Measurements from ENCODE around the gene DRG2. TPM values are rescaled to one million over a fixed set of nuclear protein-coding genes. Genes with fewer than 3 reads are reported as not detected.

The DRG2 gene
- total and polyA plus RNA-seq, 2 of the 13 experiments (the other 11 are each of a cell fraction or from before 2014, with no cell fraction given) = 20.1 to 26.6 TPM

GRCh38 chr17:18144261-18144660, 56.5 kb downstream of the DRG2 start:
- TF ChIP-seq ZNF543 (CRISPR knock-in tag; IDR thresholded peaks at IDR 0.05) = no peak
- TF ChIP-seq FOXO4 (CRISPR knock-in tag; conservative IDR thresholded peaks at IDR 0.05) = no peak
- Histone ChIP-seq H3K4me3 (replicated peaks in 1 of 3; ENCODE audit: insufficient read depth in 1 of 3, low read depth in 2 of 3, low read length in 3 of 3) (no peak overlapping the region), H3K79me2 (ENCODE audit: insufficient read depth, low read length) (no peaks in the 10 kb centered on the region), H3K27ac (ENCODE audit: extremely low read length, insufficient read depth, low read length) (no peak overlapping the region), H3K4me1 (ENCODE audit: insufficient read depth, low read length) (peaks cover 20% of the 10 kb centered on the region), H3K4me2 (ENCODE audit: low read depth, low read length) (no peak overlapping the region), H4K20me1 (ENCODE audit: insufficient read depth, low read length) (no peaks in the 10 kb centered on the region; the same call in 1 of the 2 replicates), H3K27me3 (ENCODE audit: control insufficient read depth in 1 of 2, insufficient read depth in 2 of 2, low read length in 2 of 2) (peaks cover 2 to 6% of the 10 kb centered on the region in 2 experiments; a peak in 3 of 5 replicates), H3K9me3 (ENCODE audit: low read length) (no peaks in the 10 kb centered on the region), H3K36me3 (replicated peaks in 1 of 2; ENCODE audit: control insufficient read depth in 1 of 2, insufficient read depth in 2 of 2, low read length in 2 of 2) (no peaks in the 10 kb centered on the region), H2AFZ (ENCODE audit: low read length) (no peak overlapping the region), H3K9ac (ENCODE audit: insufficient read depth, low read depth, low read length) (no peak overlapping the region)
- intact Hi-C loops (cut with micrococcal nuclease; ENCODE audit: unreplicated experiment) (no loop called here), in situ Hi-C loops (cut with HindIII; ENCODE audit: extremely low pct_ligation_motif_present, low pct_unique_long_range_greater_than_20kb) (no loop called here)
- WGBS (ENCODE audit: low lambda C conversion rate) = 30% methylated on average over 2 of the region's 4 CpGs
- FAIRE-seq = no peak
- no peak for ATAC-seq
- no TSS peak for BruUV-seq (replicated peaks)
- DNase-seq (ENCODE audit: low spot score) = no peak
- ChIA-PET POLR2A (no interaction called here), CTCF (ENCODE audit: low intra/inter-chr PET ratio, low total read pairs) (no interaction called here)

DNA sequence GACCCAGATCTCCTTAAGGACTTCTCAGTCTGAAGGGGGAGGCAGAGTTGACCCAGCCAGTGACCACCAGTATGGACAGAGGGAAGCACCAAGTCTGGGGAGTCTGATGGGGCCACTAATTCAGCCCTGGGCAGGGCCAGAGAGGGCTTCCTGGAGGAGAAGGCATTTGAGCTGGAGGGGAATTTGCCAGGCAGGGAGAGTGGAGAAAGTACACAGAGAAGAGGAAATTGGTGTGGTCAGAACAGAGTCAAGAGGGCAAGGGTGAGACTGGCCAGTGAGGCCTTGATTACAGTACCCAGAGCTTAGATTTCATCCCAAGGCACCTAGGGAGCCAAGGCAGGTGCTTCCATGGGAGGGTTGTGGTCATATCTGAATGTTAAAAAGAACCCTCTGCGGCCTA, 57.1 kb downstream of the DRG2 start:
- H3K27ac ChIP-seq (ENCODE audit: extremely low read length, insufficient read depth, low read length) = no peak overlapping the region
- no peak overlapping the region for H3K4me2 ChIP-seq (ENCODE audit: low read depth, low read length)
- no peaks in the 10 kb centered on the region; the same call in 1 of the 2 replicates for H4K20me1 ChIP-seq (ENCODE audit: insufficient read depth, low read length)
- no peak overlapping the region for H3K9ac ChIP-seq (ENCODE audit: insufficient read depth, low read depth, low read length)
- no TSS peak for BruUV-seq (replicated peaks)
- no peak overlapping the region for H2AFZ ChIP-seq (ENCODE audit: low read length)
- no peak for ATAC-seq
- H3K27me3 ChIP-seq (ENCODE audit: control insufficient read depth in 1 of 2, insufficient read depth in 2 of 2, low read length in 2 of 2) = peaks cover 2 to 6% of the 10 kb centered on the region in 2 experiments; a peak in 3 of 5 replicates
- no peaks in the 10 kb centered on the region for H3K9me3 ChIP-seq (ENCODE audit: low read length)
- DNase-seq (ENCODE audit: low spot score) = no peak
- ChIA-PET CTCF (ENCODE audit: low intra/inter-chr PET ratio, low total read pairs) (no interaction called here), POLR2A (interaction anchor here (0.9 kb wide), 1 partner anchor 39 kb away, joined by 4 read pairs; the partner anchor contains the start of gene ALKBH5)
- in situ Hi-C loops (cut with HindIII; ENCODE audit: extremely low pct_ligation_motif_present, low pct_unique_long_range_greater_than_20kb) (no loop called here), intact Hi-C loops (cut with micrococcal nuclease; ENCODE audit: unreplicated experiment) (no loop called here)
- 38% methylated on average over 1 of the region's 1 CpG for WGBS (ENCODE audit: low lambda C conversion rate)
- peaks cover 14% of the 10 kb centered on the region for H3K4me1 ChIP-seq (ENCODE audit: insufficient read depth, low read length)
- no peak for FAIRE-seq
- H3K36me3 ChIP-seq (replicated peaks in 1 of 2; ENCODE audit: control insufficient read depth in 1 of 2, insufficient read depth in 2 of 2, low read length in 2 of 2) = no peaks in the 10 kb centered on the region
- H3K4me3 ChIP-seq (replicated peaks in 1 of 3; ENCODE audit: insufficient read depth in 1 of 3, low read depth in 2 of 3, low read length in 3 of 3) = no peak overlapping the region
- H3K79me2 ChIP-seq (ENCODE audit: insufficient read depth, low read length) = no peaks in the 10 kb centered on the region
- TF ChIP-seq PRPF4 (IDR thresholded peaks at IDR 0.05; ENCODE audit: low read depth, low read length, poor library complexity, severe bottlenecking) (no peak), IRX3 (CRISPR knock-in tag; IDR thresholded peaks at IDR 0.05; ENCODE audit: borderline replicate concordance, low read depth) (no peak), PRMT3 (CRISPR knock-in tag; IDR thresholded peaks at IDR 0.05; ENCODE audit: borderline replicate concordance, low read depth) (no peak), ZBTB1 (CRISPR knock-in tag; IDR thresholded peaks at IDR 0.05; ENCODE audit: borderline replicate concordance) (no peak), BCL6 (CRISPR knock-in tag; IDR thresholded peaks at IDR 0.05) (no peak), TSC22D2 (CRISPR knock-in tag; IDR thresholded peaks at IDR 0.05; ENCODE audit: borderline replicate concordance) (no peak), SKI (IDR thresholded peaks at IDR 0.05; ENCODE audit: partially characterized antibody) (no peak), ATM (IDR thresholded peaks at IDR 0.05; ENCODE audit: borderline replicate concordance) (no peak), RARA (CRISPR knock-in tag; IDR thresholded peaks at IDR 0.05) (no peak)
- TF ChIP-seq, protein P1, sequence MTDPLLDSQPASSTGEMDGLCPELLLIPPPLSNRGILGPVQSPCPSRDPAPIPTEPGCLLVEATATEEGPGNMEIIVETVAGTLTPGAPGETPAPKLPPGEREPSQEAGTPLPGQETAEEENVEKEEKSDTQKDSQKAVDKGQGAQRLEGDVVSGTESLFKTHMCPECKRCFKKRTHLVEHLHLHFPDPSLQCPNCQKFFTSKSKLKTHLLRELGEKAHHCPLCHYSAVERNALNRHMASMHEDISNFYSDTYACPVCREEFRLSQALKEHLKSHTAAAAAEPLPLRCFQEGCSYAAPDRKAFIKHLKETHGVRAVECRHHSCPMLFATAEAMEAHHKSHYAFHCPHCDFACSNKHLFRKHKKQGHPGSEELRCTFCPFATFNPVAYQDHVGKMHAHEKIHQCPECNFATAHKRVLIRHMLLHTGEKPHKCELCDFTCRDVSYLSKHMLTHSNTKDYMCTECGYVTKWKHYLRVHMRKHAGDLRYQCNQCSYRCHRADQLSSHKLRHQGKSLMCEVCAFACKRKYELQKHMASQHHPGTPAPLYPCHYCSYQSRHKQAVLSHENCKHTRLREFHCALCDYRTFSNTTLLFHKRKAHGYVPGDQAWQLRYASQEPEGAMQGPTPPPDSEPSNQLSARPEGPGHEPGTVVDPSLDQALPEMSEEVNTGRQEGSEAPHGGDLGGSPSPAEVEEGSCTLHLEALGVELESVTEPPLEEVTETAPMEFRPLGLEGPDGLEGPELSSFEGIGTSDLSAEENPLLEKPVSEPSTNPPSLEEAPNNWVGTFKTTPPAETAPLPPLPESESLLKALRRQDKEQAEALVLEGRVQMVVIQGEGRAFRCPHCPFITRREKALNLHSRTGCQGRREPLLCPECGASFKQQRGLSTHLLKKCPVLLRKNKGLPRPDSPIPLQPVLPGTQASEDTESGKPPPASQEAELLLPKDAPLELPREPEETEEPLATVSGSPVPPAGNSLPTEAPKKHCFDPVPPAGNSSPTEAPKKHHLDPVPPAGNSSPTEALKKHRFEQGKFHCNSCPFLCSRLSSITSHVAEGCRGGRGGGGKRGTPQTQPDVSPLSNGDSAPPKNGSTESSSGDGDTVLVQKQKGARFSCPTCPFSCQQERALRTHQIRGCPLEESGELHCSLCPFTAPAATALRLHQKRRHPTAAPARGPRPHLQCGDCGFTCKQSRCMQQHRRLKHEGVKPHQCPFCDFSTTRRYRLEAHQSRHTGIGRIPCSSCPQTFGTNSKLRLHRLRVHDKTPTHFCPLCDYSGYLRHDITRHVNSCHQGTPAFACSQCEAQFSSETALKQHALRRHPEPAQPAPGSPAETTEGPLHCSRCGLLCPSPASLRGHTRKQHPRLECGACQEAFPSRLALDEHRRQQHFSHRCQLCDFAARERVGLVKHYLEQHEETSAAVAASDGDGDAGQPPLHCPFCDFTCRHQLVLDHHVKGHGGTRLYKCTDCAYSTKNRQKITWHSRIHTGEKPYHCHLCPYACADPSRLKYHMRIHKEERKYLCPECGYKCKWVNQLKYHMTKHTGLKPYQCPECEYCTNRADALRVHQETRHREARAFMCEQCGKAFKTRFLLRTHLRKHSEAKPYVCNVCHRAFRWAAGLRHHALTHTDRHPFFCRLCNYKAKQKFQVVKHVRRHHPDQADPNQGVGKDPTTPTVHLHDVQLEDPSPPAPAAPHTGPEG (CRISPR knock-in tag; IDR thresholded peaks at IDR 0.05) = no peak

Data from HepG2 (cell line).